GM18867 (cell line): ENCODE results near the gene ING3.
"Not testable (repeated sequence)": the region's sequence is repeated elsewhere in the genome, so short reads cannot be mapped to it uniquely, and the experiment has no call there.

ENCODE experiments used
- ATAC-seq: cut with Tn5 transposase; IDR thresholded peaks from one replicate; pipeline ENCODE4 v1.9.1; 2021; ENCODE audit warnings: mild to moderate bottlenecking, moderate library complexity; ENCODE audit not compliant: unreplicated experiment

The ING3 gene

DNA sequence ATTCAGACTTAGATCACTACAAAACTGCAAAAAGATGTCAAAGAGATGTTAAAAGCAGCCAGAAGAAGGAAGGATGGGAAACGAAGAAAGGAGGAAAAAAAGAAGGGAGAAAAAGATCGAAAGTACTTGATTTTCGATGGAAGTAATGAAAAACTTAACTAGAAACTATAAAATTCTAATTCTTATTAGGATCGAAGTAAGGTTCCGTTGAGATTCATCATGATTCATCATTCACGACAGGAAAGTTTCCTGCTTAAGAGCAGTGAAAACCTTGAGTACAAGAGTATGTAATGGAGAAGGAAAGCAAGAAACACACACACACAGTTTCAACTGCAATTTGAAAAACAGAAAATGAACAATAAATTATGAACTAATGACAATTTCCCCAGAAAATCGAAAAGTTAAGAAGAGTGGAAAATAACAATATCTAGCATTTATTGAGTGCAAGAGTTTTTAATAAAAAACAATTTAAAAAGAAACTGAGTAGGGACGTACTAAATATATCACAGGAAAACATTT lies 1.1 kb upstream of the ING3 start:
- ATAC-seq: no peak

DNA sequence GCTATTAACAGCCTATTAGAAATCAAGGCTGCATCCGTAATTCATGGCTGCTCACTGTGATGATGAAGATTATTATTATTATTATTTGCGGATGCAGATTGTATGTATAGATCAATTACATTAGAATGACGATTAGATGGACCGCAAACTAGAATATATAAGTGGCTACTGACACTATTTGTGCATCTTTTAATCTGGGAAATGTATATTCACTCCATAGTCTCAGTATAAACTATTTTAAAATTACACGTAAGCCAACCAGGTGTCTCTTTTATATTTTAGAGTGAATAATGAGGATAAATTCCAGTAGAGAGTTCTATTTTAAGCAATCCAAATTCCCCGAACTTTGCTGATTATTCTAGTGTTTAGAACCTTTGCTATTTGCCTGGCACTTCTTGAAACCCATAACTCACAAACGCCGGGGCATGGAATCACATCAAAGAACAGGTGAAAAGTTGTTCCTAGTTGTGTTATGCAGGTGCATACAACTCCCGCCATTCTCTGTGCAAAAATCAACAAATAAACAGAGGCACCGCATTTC lies 509 bp upstream of the ING3 start:
- no peak for ATAC-seq

DNA sequence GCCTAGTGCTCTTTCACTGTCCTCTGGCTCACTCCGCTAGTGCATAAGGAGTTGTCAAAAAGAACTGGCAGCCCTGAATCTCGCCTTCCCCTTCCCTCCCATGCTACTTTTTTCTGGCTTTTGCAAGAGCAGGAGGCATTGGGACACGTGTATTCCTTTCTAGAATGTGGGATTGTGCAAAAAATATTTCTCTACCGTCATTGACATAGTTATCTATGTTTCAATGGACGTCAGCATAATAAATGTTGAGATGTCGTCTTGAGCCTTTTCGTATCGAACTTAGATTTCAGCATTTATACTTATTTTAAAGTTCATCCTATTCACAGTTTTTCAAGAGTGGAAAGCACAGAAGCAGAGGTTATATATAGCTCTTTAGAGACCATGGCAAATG lies 727 bp downstream of the ING3 start:
- no peak for ATAC-seq

DNA sequence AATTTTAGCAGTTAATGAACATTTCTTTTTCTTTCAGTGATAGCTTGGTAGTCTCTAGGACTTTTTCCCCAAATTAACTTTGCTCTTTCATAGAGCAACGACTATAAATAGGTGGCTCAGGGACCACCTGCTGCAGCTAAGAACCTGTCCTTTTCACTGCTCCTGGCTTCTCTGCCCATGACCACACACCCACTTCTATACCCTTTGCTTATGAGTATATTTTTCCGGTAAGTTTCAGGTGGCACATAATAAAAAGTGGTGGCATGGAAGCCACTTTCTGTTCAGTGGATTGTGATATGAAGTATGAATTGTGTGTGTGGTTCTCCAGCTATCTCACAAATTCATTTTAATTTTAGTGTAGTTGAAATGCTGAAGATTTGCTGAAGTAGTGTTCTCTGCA lies 1.2 kb downstream of the ING3 start:
- ATAC-seq: no peak

DNA sequence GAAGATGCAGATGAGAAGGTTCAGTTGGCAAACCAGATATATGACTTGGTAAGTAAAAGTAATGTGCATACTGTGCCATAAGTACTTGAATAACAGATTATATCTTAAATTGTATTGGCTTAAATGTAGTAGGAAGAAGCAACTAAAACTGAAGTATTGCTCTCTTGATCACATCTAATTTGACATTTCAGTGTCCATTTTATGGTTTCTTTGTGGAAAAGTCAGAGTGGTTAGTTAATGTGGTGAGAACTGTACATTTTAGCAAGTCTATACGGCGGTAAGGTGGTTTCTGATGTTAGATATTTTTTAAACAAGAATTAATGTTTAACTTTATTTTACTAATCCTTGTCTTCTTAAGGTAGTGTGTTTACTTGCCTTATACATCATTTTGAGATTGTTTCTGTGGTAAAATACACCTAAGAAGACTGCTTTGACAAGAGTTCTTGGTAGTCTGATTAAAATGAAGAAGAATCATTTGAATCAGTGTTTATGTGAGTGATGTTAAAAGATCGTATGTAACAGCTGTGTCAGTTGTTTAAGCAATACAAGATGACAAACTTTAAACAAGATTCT lies 5.1 kb downstream of the ING3 start:
- no peak for ATAC-seq

DNA sequence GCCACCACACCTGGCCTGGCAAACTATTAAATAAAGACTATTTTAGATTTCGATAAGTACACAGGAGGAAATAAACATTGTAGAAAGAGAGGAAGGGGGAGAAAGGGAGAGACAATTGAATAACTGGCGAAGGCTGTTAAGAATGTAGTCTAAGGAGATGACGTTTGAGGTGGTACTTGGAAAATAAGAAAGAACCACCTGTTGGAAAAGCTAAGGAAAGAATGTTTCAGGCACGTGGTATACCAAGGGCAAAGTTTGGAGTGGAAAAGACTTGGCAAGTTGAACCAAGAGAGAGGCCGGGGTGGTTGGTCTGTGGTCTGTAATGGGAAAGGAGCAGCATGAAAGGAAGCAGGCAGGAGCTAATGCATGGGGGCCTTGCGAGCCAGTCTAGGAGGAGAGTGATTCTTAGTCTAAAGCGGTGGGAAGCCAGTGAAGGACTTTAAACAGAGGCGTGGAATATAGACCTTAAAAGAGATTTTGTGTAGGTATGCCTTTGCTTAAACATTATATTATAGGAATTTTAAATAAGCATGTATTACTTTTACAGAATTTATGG lies 9.4 kb downstream of the ING3 start:
- no peak for ATAC-seq

DNA sequence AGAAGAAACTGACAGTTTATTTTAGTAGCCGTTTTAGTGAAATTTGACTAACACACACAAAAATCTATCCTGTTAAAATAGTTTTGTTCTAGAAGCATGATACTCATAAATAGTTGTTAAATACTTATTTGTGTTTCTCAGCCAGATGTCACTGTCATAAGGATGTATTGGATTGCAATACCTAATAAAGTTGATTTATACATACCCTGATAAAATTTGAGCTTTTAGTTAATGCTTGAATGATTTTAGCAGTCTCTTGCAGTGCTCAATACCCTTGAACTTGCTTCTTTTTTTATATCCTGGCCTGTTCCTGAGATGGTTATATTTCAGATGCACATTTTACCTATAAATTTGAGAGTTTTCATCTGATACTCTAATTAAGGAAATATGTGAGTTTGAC lies 10.1 kb downstream of the ING3 start:
- ATAC-seq: no peak

DNA sequence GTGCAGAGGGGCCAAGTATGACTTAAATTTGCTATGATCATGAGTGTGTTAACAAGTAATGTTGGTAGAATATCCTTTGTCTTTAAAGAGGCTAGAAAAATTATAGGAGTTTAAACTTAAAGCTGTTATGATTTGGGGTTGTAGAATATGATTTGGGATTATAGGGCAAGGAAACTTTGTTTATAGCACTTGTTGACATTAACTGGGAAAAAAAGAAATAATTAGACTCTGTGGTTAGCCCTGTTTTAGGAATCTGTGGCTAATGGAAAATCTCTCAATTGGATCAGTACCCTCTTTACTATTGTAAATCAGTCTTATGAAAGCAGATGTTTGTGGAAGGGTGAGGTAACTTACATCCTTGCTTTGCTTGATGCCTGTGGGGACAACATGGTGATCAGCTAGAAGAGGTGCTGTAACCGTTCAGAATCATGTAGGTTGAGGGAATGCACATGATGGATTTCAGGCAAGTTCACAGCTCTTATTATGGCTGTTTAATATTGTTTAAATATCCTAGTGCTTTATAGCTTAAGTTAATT lies 11.1 kb downstream of the ING3 start:
- no peak for ATAC-seq

DNA sequence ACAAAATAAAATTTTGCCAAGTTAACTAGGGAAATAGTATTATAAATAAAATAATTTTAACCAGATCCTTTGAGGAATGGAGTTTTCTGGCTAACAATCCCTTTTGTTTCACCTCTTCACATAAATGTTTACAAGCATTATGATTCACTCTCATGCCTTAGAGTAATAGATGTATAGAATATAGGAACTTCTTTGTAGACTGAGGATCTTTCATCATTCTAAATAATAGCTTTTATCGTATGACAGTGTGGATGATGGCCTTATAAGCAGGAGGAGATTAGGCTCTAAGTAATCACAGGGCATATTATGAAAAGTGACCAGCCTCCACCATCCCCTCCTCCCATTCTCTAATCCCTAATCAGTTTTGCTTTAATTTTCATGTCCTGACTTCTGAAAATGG lies 13.5 kb downstream of the ING3 start:
- ATAC-seq: no peak

DNA sequence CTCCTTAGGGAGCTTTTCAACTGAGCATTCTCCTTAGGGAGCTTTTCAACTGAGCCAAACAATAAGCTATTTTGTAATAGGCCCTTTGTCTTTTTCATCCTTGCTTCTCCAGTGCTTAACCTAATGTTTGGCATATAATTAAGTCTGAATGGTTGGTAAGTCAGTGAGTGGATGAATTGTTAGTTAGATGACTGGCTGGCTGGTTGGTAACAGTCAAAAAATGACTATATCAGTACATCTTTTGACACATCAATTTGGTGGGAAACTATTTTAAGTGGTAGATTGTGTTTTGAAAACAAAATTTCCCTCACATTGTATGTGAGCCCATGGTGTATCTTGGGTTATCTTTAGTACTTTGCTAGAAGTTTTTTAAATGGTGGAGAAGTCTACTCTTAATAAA lies 16.4 kb downstream of the ING3 start:
- ATAC-seq: no peak

DNA sequence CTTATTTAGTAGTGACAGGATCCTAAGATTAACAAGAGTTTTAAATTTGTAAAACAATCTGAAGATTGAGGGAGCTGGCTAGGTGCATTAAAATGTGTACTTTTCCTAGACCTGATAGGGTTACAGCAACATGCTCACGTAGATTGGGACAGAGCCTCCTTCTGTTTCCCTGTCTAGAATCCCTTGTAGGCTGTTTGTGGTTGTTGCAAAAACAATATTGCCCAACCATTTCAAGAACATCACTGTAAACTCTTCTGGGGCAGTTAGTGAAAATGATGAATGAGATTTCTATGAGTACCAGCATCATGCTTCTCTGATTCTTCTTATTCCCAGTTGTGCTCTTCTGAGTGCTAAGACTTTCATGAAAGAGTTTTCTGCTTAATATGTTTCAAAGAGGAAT lies 23.3 kb downstream of the ING3 start:
- ATAC-seq: no peak

DNA sequence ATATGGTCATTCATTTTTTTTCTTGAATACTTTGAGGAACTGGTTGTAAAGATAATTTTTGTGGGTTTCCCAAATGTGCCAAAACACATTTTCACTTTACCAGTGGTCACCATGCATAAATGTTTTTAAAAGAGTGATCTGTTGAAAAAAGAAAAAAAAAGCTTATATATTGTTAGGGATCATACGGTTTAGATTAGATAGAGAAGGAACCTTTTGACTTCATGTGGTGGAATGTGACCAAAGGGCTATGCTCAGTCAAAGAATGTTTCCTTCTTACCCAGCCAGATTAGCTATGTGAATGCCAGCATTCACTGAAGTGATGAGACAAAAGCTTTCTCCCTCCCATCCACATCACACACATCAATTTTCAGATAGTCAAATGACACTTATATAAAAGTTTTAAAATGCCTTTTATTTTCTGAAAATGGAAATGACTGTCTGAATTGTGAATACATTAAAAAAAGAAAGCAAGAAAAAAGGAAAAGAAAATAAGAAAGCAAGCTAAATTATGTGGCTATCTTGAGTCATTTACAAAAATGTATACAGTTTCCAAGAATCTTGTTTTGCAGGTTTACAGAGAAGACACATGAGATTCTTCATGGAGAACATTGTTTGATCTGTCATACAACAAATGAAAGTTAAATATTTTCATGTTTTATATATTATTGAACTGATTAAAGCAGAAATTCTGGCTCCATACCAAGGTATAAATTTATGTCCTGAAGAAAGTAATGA lies 29.4 kb downstream of the ING3 start:
- no peak for ATAC-seq

DNA sequence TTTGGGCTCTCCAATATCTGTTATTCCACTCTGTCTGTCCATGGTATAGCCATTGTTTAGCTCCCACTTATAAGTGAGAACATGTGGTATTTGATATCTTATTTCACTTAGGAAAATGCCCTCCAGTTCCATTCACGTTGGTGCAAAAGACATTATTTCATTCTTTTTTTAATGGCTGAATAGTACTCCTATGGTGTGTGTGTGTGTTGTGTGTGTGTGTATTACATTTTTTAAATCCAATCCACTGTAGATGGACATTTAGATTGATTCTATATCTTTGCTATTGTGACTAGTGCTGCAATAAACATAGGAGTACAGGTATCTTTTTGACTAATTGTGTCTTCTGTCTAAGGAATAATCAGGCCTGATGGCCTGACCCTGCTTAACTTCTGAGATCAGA lies 30.5 kb downstream of the ING3 start:
- ATAC-seq: no peak

DNA sequence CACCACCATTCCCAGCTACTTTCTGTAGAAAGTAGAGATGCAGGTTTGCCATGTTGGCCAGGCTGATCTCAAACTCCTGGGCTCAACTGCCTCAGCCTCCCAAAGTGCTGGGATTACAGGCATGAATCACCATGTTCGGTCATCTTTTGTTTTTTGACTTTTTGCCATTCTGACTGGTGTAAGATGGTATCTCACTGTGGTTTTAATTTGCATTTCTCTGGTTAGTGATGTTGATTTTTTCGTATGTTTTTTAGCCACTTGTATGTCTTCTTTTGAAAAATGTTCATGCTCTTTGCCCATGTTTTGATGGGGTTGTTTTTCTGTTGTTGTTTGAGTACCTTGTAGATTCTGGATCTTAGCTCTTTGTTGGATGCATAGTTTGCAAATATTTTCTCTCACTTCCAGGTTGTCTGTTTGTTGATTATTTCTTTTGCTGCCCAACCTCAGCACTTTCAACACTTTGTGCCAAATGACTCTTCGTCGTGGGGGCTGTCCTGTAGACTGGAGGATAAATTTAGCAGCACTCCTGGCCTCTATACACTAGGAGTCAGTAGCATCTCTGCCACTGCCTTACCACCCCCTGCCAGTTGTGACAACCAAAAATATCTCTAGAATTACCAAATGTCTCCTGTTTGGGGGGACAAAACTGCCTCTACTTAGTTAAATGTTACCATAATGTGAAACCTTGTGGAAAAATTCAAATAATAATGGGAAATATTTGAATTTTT lies 31.5 kb downstream of the ING3 start:
- peak; percentile 68 for ATAC-seq

DNA sequence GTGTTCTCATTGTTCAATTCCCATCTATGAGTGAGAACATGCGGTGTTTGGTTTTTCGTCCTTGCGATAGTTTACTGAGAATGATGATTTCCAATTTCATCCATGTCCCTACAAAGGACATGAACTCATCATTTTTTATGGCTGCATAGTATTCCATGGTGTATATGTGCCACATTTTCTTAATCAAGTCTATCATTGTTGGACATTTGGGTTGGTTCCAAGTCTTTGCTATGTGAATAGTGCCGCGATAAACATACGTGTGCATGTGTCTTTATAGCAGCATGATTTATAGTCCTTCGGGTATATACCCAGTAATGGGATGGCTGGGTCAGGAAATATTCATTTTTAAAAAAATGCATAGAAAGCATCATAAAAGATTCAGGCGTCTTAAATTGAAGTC lies 33.0 kb downstream of the ING3 start:
- not testable (repeated sequence) for ATAC-seq

DNA sequence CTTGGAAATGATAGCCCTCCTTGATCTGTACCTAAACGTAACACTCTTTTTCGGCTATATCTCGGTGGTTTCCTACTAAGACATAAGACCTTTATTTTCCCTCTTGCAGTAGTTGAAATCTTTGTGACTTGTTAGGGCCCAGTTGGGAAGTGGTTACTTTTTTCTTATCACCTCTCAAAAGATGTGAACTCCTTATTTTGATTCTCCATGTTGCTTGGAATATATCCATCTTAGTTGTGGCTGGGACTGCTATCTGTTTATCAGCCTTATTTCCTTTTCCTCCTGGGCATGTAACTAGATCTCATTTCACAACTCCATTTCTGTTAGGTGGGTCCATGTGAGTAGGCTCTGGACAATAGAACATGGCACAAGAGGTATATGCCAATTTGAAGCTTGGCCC lies 33.8 kb downstream of the ING3 start:
- no peak for ATAC-seq

DNA sequence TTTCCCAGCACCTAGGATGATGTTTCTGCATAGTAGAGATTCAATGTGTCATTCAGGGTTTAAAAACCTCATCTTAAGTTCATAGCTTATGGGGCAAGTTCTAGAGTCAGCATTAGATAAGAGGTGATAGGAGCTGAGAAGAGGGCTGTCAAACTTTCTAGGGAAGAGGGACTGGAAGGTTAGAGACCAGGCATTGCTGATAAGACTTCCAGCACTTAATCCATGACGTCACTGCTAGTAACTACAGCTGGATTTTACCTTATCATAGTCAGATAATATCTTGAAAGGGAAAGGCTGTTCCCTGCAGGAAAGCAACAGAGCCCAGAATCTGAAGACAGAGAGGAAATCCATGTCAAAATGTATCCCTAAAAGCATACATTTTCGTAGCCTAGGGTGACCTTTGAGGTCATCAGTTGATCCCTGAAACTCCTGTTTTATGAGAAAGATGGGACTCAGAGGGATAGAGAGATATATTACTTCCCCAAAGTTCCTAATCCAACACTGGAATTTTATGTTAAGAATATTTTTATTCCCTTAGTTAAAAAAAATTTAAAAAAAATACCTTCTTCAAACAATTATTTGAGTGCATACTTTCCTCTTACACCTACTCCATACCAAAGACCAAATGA lies 34.7 kb downstream of the ING3 start:
- ATAC-seq: no peak

DNA sequence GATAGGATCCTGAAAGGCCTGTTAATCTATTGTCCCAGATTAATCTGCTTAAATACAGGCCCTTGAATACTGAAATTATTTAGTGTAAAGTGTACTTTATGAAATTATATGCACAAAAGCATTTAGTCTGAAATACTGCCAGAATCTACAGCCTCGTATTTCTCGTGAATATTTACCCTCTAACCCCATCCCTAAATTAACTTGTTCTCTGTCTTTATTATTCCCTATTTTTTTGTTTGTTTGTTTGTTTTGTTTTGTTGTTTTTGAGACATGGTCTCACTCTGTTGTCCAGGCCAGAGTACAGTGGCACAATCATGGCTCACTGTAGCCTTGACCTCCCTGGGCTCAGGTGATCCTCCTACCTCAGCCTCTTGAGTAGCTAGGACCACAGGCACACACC lies 35.3 kb downstream of the ING3 start:
- ATAC-seq: no peak

DNA sequence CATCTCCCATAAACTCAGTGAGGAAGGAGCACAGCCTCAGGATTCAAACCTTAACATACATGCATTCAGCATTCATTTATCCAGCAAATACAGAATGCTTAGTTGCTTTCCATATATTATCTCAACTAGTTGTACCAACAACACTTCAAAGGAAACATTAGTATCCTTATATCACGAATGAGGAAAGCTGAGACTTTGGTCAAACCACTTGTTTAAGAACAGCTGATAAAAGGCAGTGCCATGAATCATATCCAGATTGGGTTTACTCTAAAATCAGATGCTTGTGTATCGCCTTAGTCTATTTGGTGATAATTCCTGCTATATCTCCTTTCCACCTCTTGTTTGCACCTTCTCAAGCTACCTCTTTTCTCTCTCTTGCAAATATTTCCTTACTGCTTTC lies 36.1 kb downstream of the ING3 start:
- ATAC-seq: no peak

DNA sequence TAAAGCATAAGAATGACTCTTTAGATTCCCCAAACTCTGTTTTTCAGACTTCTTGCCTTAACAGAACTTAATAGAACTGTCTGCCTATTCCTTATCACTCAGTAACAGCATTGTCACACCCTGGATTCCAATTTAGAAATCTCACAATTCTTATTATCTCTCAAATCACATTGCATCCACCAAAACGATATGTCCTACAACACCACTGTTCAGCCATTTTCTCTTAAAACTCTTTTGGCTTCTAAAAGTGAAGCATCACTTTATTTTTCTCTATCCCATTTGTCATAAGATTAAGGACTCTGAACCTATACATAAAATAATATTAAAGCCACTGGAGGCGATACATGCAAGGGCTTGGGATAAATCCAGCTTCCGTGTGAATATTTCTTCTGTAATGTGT lies 36.7 kb downstream of the ING3 start:
- ATAC-seq: no peak
